SK-N-SH (cell line): ENCODE measurements around the gene GRIA1.

Experiments
- MXI1 ChIP-seq: IDR thresholded peaks from 2 replicates; pipeline ENCODE4 v1.6.1; 2012; ENCODE audit warnings: mild to moderate bottlenecking, low read depth, low read length, improper control_type of control experiment
- POLR2AphosphoS5 ChIP-seq: IDR thresholded peaks from 2 replicates; pipeline ENCODE4 v1.6.1; 2012; ENCODE audit warnings: low read depth, low read length
- RAD21 ChIP-seq: IDR thresholded peaks from 2 replicates; pipeline ENCODE4 v1.6.1; 2012; ENCODE audit warnings: mild to moderate bottlenecking, low read length
- RFX5 ChIP-seq: IDR thresholded peaks from 2 replicates; pipeline ENCODE4 v1.6.1; 2012; ENCODE audit warnings: mild to moderate bottlenecking, improper control_type of control experiment, low read length
- SIN3A ChIP-seq: IDR thresholded peaks from 2 replicates; pipeline ENCODE4 v1.6.1; 2012; ENCODE audit warnings: low read depth, mild to moderate bottlenecking, low read length, moderate library complexity, borderline replicate concordance
- TCF12 ChIP-seq: IDR thresholded peaks from 2 replicates; pipeline ENCODE4 v1.4.0; 2012
- YY1 ChIP-seq: IDR thresholded peaks from 2 replicates; pipeline ENCODE4 v1.4.0; 2012; ENCODE audit warnings: low read depth, mild to moderate bottlenecking
- TF ChIP-seq, protein P1 (sequence below): fragments of 200-600 bp; sonication (generic); IDR thresholded peaks from 2 replicates; pipeline ENCODE4 v1.6.1; 2017; ENCODE audit warnings: antibody characterized with exemption, mild to moderate bottlenecking, moderate library complexity
- TF ChIP-seq, protein P2 (sequence below): fragments of 150-350 bp; IDR thresholded peaks from 2 replicates; pipeline ENCODE4 v1.6.1; 2017; ENCODE audit warnings: antibody characterized with exemption, low read length, low read depth, borderline replicate concordance
- TF ChIP-seq, protein P3 (sequence below): IDR thresholded peaks from 2 replicates; pipeline ENCODE4 v1.4.0; 2012; ENCODE audit warnings: low read depth

DNA sequence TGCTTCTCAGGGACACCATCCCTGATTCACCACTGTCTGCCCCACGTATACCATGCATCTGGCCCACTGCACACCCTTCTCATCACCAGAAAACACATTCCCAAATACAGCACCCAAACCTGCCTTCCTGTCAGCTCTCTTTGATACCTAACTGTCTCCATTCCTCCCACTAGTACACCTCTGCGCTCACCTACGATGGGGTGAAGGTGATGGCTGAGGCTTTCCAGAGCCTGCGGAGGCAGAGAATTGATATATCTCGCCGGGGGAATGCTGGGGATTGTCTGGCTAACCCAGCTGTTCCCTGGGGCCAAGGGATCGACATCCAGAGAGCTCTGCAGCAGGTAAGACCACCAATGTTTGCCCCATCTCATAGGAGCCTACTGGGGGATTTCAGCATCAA, 186.4 kb downstream of the GRIA1 start:
- TF ChIP-seq, protein P1, sequence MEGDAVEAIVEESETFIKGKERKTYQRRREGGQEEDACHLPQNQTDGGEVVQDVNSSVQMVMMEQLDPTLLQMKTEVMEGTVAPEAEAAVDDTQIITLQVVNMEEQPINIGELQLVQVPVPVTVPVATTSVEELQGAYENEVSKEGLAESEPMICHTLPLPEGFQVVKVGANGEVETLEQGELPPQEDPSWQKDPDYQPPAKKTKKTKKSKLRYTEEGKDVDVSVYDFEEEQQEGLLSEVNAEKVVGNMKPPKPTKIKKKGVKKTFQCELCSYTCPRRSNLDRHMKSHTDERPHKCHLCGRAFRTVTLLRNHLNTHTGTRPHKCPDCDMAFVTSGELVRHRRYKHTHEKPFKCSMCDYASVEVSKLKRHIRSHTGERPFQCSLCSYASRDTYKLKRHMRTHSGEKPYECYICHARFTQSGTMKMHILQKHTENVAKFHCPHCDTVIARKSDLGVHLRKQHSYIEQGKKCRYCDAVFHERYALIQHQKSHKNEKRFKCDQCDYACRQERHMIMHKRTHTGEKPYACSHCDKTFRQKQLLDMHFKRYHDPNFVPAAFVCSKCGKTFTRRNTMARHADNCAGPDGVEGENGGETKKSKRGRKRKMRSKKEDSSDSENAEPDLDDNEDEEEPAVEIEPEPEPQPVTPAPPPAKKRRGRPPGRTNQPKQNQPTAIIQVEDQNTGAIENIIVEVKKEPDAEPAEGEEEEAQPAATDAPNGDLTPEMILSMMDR: no peak
- TF ChIP-seq, protein P2, sequence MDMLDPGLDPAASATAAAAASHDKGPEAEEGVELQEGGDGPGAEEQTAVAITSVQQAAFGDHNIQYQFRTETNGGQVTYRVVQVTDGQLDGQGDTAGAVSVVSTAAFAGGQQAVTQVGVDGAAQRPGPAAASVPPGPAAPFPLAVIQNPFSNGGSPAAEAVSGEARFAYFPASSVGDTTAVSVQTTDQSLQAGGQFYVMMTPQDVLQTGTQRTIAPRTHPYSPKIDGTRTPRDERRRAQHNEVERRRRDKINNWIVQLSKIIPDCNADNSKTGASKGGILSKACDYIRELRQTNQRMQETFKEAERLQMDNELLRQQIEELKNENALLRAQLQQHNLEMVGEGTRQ: no peak
- TF ChIP-seq RAD21 (no peak), TCF12 (no peak), MXI1 (no peak), YY1 (no peak), SIN3A (no peak), RFX5 (no peak), POLR2AphosphoS5 (no peak)
- TF ChIP-seq, protein P3, sequence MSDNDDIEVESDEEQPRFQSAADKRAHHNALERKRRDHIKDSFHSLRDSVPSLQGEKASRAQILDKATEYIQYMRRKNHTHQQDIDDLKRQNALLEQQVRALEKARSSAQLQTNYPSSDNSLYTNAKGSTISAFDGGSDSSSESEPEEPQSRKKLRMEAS: no peak
